HL-60 (cell line): ENCODE measurements around the gene IRF2BP2.

Experiments
- POLR2AphosphoS5 ChIP-seq: IDR thresholded peaks from 2 replicates; pipeline ENCODE4 v1.6.1; 2012; ENCODE audit warnings: low read depth
- TF ChIP-seq, protein P1 (sequence below): IDR thresholded peaks from one replicate; pipeline ENCODE4 v1.5.1; 2011; ENCODE audit warnings: low read length, control low read depth, inconsistent platforms; ENCODE audit not compliant: insufficient read depth
- TF ChIP-seq, protein P2 (sequence below): IDR thresholded peaks from 2 replicates; pipeline ENCODE4 v1.6.1; 2012; ENCODE audit warnings: low read depth; ENCODE audit not compliant: insufficient replicate concordance

DNA sequence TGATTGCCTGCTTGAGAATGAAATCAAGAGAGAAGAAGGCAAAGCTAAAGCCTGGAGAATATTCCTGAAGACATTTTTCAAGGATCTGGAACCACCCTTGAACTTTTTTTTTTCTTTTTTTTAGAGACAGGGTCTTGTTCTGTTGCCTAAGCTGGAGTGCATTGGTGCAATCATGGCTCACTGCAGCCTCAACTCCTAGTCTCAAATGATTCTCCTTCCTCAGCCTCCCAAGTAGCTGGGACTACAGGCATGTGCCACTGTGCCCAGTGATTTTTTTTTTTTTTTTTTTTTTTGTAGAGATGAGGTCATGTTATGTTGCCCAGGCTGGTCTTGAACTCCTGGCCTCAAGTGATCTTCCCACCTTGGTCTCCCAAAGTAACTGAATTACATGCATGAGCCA is 22.2 kb upstream of the IRF2BP2 start:
- TF ChIP-seq, protein P1, sequence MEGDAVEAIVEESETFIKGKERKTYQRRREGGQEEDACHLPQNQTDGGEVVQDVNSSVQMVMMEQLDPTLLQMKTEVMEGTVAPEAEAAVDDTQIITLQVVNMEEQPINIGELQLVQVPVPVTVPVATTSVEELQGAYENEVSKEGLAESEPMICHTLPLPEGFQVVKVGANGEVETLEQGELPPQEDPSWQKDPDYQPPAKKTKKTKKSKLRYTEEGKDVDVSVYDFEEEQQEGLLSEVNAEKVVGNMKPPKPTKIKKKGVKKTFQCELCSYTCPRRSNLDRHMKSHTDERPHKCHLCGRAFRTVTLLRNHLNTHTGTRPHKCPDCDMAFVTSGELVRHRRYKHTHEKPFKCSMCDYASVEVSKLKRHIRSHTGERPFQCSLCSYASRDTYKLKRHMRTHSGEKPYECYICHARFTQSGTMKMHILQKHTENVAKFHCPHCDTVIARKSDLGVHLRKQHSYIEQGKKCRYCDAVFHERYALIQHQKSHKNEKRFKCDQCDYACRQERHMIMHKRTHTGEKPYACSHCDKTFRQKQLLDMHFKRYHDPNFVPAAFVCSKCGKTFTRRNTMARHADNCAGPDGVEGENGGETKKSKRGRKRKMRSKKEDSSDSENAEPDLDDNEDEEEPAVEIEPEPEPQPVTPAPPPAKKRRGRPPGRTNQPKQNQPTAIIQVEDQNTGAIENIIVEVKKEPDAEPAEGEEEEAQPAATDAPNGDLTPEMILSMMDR: no peak
- TF ChIP-seq, protein P2, sequence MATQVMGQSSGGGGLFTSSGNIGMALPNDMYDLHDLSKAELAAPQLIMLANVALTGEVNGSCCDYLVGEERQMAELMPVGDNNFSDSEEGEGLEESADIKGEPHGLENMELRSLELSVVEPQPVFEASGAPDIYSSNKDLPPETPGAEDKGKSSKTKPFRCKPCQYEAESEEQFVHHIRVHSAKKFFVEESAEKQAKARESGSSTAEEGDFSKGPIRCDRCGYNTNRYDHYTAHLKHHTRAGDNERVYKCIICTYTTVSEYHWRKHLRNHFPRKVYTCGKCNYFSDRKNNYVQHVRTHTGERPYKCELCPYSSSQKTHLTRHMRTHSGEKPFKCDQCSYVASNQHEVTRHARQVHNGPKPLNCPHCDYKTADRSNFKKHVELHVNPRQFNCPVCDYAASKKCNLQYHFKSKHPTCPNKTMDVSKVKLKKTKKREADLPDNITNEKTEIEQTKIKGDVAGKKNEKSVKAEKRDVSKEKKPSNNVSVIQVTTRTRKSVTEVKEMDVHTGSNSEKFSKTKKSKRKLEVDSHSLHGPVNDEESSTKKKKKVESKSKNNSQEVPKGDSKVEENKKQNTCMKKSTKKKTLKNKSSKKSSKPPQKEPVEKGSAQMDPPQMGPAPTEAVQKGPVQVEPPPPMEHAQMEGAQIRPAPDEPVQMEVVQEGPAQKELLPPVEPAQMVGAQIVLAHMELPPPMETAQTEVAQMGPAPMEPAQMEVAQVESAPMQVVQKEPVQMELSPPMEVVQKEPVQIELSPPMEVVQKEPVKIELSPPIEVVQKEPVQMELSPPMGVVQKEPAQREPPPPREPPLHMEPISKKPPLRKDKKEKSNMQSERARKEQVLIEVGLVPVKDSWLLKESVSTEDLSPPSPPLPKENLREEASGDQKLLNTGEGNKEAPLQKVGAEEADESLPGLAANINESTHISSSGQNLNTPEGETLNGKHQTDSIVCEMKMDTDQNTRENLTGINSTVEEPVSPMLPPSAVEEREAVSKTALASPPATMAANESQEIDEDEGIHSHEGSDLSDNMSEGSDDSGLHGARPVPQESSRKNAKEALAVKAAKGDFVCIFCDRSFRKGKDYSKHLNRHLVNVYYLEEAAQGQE: no peak
- no peak for TF ChIP-seq POLR2AphosphoS5
